Tibial artery (tissue), 4 donors: ENCODE results near the gene SERPINA1.

Source experiments
- DNase-seq, 2 donors: peaks; one replicate each; pipeline ENCODE4 v3.0.0-alpha.2; 2019
- H3K27ac ChIP-seq, 2 donors: fragments of 200-600 bp; sonication (generic) in 1 of 2; 1 replicate in 1 of 2; 2 replicates in 1 of 2; pipeline ENCODE4 v1.5.1; 2018 to 2019; ENCODE audit warnings: mild to moderate bottlenecking in 1 of 2
- H3K27me3 ChIP-seq, 2 donors: fragments of 200-600 bp; sonication (generic) in 1 of 2; one replicate each; pipeline versions ENCODE4 v1.5.1 to v1.6.0; 2016 to 2019
- H3K36me3 ChIP-seq, 3 donors: fragments of 200-600 bp; sonication (generic) in 2 of 3; one replicate each; pipeline ENCODE4 v1.5.1; 2016 to 2019; ENCODE audit warnings: mild to moderate bottlenecking in 2 of 3
- H3K4me1 ChIP-seq, 4 donors: fragments of 200-600 bp; sonication (generic) in 2 of 4; 1 replicate in 3 of 4; 2 replicates in 1 of 4; pipeline ENCODE4 v1.5.1; 2016 to 2019
- H3K4me3 ChIP-seq, 2 donors: fragments of 200-600 bp; sonication (generic) in 1 of 2; 1 replicate in 1 of 2; 2 replicates in 1 of 2; pipeline ENCODE4 v1.5.1; 2018 to 2019; ENCODE audit warnings: mild to moderate bottlenecking in 2 of 2
- H3K9me3 ChIP-seq, 3 donors: fragments of 200-600 bp; sonication (generic) in 1 of 3; one replicate each; pipeline ENCODE4 v1.5.1; 2016 to 2019
- intact Hi-C: fragments of 100-400 bp; cut with DNase I; formaldehyde crosslinking; loops from one replicate; pipeline ENCODE4 v1.15.0; 2023; ENCODE audit warnings: low total_unique reads
- TF ChIP-seq, protein P1 (sequence below), 2 experiments: fragments of 200-600 bp in 1 of 2; fragments of 450-650 bp in 1 of 2; IDR thresholded peaks; one replicate each; pipeline ENCODE4 v1.5.1; 2017 to 2019; ENCODE audit warnings: antibody characterized with exemption in 2 of 2, mild to moderate bottlenecking in 1 of 2, moderate library complexity in 1 of 2

SERPINA1 gene

DNA sequence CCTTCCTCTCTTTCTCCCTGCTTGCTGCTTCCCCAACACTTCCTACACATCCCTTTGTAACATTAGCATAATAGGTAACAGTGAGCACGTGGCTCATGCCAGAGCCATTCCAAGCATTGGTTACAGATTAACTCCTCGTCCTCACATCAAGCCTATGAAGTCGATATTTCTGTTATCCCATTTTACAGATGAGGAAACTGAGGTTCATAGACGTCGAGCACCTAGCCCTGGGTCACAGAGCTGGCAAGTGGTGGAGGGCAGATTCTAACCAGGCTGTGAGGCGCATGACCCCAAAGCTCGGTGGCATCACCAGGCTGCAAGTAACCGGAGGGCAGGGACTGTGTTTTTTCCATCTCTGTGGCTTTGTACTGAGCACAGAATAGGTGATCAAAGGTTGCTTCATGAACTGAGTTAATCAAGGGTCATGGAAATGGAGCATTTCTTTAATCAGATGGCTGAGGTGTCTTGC lies 5.7 kb upstream of the SERPINA1 start:
- peaks cover 0 to 14% (median 6%) of the 10 kb centered on the region in 4 donors for H3K4me1 ChIP-seq
- no peak for DNase-seq
- no peaks in the 10 kb centered on the region for H3K36me3 ChIP-seq
- no peak overlapping the region for H3K4me3 ChIP-seq
- H3K9me3 ChIP-seq: no peaks in the 10 kb centered on the region
- TF ChIP-seq, protein P1, sequence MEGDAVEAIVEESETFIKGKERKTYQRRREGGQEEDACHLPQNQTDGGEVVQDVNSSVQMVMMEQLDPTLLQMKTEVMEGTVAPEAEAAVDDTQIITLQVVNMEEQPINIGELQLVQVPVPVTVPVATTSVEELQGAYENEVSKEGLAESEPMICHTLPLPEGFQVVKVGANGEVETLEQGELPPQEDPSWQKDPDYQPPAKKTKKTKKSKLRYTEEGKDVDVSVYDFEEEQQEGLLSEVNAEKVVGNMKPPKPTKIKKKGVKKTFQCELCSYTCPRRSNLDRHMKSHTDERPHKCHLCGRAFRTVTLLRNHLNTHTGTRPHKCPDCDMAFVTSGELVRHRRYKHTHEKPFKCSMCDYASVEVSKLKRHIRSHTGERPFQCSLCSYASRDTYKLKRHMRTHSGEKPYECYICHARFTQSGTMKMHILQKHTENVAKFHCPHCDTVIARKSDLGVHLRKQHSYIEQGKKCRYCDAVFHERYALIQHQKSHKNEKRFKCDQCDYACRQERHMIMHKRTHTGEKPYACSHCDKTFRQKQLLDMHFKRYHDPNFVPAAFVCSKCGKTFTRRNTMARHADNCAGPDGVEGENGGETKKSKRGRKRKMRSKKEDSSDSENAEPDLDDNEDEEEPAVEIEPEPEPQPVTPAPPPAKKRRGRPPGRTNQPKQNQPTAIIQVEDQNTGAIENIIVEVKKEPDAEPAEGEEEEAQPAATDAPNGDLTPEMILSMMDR (IDR thresholded peaks at IDR 0.05): no peak
- no peaks in the 10 kb centered on the region for H3K27me3 ChIP-seq
- no peak overlapping the region for H3K27ac ChIP-seq
- intact Hi-C loops: no loop called here

DNA sequence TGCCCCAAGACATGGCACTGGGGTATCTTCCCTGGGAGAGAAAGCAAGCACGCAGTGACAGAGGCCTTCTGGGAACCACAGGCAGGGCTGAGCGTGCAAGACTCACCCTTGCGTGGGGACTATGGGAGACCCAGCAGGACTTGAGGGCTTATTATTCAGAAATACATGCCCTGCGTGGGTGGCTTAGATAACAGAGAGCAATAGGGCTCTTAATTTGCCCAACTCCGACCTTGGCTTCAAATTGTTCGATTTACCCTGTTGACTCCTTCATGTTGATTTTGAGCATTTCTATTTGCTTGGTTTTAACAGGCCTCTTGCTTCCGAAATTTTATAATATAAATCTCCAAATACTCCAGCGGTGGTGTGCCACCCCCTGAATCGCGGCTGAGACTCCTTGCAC lies 5.1 kb upstream of the SERPINA1 start:
- H3K27ac ChIP-seq: no peak overlapping the region
- H3K36me3 ChIP-seq: no peaks in the 10 kb centered on the region
- intact Hi-C loops: no loop called here
- peaks cover 0 to 14% (median 6%) of the 10 kb centered on the region in 4 donors for H3K4me1 ChIP-seq
- DNase-seq: no peak
- no peak overlapping the region for H3K4me3 ChIP-seq
- H3K27me3 ChIP-seq: no peaks in the 10 kb centered on the region
- H3K9me3 ChIP-seq: no peaks in the 10 kb centered on the region
- TF ChIP-seq, protein P1 (IDR thresholded peaks at IDR 0.05): no peak

DNA sequence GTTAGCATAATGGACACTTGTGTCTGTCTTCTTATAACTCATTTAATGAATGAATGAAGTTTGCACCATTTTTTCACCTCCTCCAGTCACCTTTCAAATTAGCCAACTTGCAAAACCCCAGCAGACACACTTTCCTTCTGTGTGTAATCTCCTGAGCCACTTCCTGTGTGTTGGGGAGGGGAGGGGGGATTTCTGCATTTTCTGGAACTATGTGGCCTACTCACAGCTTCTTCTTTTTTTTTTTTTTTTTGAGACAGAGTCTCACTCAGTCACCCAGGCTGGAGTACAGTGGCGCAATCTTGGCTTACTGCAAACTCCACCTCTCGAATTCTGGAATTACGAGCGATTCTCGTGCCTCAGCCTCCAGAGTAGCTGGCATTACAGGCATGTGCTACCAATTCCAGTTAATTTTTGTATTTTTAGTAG lies 4.1 kb upstream of the SERPINA1 start:
- Histone ChIP-seq H3K4me3 (no peak overlapping the region), H3K27ac (no peak overlapping the region), H3K4me1 (peaks cover 0 to 14% (median 6%) of the 10 kb centered on the region in 4 donors), H3K9me3 (no peaks in the 10 kb centered on the region), H3K36me3 (no peaks in the 10 kb centered on the region), H3K27me3 (no peaks in the 10 kb centered on the region)
- intact Hi-C loops: no loop called here
- DNase-seq: peak in 1 of 2 donors; percentile 66
- TF ChIP-seq, protein P1 (IDR thresholded peaks at IDR 0.05): no peak

DNA sequence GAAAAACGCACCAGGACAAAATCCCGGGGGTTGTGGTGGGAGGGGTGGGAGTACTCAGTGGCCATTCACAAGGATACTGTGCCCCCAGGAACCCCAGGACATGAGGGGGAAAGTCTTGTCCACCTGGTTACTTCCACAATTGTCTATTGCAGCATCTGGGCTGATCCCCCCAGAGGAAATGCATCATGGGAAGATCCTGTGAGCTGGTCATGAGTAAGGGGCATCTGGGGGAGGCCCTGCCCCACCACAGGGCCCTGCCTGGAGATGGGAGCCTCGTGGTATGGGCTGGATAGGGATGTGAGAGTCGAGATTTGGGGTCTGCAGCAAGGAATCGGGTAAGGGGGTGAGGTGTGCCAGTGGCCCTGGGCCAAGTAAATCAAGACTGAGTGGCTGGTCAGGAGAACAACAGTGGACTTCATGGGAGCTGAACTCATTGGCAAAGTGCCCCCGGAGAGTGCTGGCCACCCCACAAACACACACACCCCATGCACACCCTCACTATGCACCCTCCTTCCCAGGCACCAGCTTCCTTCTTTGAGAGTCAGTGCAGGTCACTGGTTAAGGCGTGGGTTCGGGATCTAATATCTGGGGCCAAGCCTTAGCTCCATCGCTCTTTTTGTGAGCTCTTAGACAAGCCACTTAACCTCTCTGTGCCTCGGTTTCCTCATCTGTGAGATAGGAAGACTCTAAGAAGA lies 3.0 kb upstream of the SERPINA1 start:
- H3K9me3 ChIP-seq: no peaks in the 10 kb centered on the region
- DNase-seq: no peak
- no peak overlapping the region for H3K27ac ChIP-seq
- H3K27me3 ChIP-seq: no peaks in the 10 kb centered on the region
- no peaks in the 10 kb centered on the region for H3K36me3 ChIP-seq
- intact Hi-C loops: no loop called here
- TF ChIP-seq, protein P1 (IDR thresholded peaks at IDR 0.05): no peak
- no peak overlapping the region for H3K4me3 ChIP-seq
- peaks cover 0 to 14% (median 6%) of the 10 kb centered on the region in 4 donors for H3K4me1 ChIP-seq

DNA sequence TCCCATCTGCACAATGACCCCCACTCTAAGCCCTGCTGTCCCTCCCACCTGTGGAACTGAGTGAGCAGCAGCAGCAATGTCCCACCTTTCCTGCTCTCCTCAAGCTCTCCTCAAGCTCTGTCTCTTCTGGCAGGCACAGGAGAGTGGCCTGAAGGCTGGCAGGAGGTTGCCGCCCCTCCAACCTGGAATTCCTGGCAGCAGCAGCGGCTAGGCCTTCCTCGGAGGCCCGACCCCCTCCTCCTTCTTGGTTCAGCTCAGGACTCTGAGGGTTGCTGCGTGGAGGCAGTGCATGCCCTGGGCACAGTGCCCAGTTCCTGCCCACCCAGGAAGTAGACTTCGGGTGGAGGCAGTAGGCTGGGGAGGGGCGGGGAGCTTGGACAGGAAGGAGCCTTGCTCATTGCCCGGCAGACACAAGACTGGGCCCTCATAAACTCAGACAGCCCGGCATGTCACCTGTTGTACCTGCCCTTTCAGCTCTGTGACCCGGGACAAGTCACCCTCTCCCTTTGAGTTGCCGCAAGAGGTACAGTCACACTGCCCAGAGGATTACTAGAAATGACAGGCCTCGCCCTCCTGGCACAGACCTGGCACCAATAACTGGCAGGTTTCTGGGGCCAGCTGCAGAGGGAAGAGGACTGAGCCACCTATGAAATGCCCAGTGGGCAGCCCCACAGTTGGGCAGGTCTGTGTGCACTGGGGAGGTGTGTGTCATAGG lies 2.1 kb upstream of the SERPINA1 start:
- intact Hi-C loops: no loop called here
- TF ChIP-seq, protein P1 (IDR thresholded peaks at IDR 0.05): no peak
- Histone ChIP-seq H3K27ac (no peak overlapping the region), H3K9me3 (no peaks in the 10 kb centered on the region), H3K4me3 (no peak overlapping the region), H3K27me3 (no peaks in the 10 kb centered on the region), H3K4me1 (peaks cover 0 to 14% (median 6%) of the 10 kb centered on the region in 4 donors), H3K36me3 (no peaks in the 10 kb centered on the region)
- peak in 1 of 2 donors; percentile 66 for DNase-seq
